Neural progenitor cell (in vitro differentiated cells): ENCODE results near the gene ZNF277.

Experiments
- EZH2 ChIP-seq: fragments of 200-600 bp; sonication (generic); IDR thresholded peaks from 2 replicates; pipeline ENCODE4 v1.6.1; 2017; ENCODE audit warnings: antibody characterized with exemption, mild to moderate bottlenecking, moderate library complexity
- EZH2phosphoT487 ChIP-seq: fragments of 200-600 bp; sonication (generic); IDR thresholded peaks from 2 replicates; pipeline ENCODE4 v1.6.1; 2017; ENCODE audit warnings: antibody characterized with exemption
- TF ChIP-seq, protein P1 (sequence below): fragments of 200-600 bp; sonication (generic); IDR thresholded peaks from 2 replicates; pipeline ENCODE4 v1.5.1; 2017; ENCODE audit warnings: antibody characterized with exemption, mild to moderate bottlenecking

DNA sequence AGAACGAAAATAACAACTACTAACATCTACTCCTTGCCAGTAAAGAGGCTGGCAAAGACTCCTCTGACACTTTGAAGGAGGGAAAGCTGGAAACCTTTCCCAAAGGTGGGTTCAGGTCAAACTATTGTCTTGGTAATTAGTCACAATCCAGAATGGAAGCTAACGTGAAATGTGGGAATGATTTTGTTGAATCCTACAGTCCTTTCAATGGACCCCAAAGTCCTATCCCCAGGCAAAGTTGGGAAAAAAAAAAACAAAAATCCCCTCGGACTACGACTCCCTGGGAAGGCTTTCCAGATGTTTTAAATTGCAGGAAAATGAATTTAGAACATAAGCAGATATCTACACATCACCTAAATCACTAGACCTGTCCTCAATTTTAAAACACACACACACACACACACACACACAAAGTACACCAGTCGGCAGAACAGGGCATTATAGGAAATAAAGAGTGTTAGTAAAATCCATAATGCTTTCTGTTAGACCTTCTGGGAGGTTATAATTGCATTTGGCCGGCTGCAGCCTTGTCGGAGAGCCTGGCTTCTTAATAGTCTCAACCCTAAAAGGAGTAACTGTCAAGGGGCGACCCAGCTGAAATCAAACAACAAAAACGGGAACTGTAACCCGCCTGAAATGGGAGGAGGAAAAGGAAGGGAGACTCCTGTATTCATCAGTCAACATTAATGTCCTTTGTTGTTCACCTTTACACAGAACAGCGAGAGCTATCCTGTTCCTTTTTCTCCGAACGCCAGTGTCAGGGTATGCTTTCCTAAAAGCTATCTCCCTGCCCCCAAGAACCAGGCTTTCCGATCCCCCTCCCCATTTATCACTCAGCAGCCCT, 1.8 kb upstream of the ZNF277 start:
- TF ChIP-seq, protein P1, sequence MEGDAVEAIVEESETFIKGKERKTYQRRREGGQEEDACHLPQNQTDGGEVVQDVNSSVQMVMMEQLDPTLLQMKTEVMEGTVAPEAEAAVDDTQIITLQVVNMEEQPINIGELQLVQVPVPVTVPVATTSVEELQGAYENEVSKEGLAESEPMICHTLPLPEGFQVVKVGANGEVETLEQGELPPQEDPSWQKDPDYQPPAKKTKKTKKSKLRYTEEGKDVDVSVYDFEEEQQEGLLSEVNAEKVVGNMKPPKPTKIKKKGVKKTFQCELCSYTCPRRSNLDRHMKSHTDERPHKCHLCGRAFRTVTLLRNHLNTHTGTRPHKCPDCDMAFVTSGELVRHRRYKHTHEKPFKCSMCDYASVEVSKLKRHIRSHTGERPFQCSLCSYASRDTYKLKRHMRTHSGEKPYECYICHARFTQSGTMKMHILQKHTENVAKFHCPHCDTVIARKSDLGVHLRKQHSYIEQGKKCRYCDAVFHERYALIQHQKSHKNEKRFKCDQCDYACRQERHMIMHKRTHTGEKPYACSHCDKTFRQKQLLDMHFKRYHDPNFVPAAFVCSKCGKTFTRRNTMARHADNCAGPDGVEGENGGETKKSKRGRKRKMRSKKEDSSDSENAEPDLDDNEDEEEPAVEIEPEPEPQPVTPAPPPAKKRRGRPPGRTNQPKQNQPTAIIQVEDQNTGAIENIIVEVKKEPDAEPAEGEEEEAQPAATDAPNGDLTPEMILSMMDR, result no peak
- TF ChIP-seq EZH2 (no peak), EZH2phosphoT487 (no peak)
